B cell (primary cell): ENCODE results near the gene POMT2.

Experiments used
- CTCF ChIP-seq: fragments of 200-600 bp; IDR thresholded peaks from one replicate; pipeline ENCODE4 v1.8.0; 2022; ENCODE audit warnings: antibody characterized with exemption, mild to moderate bottlenecking
- EZH2 ChIP-seq: IDR thresholded peaks from 2 replicates; pipeline ENCODE4 v1.6.1; 2012; ENCODE audit warnings: borderline replicate concordance, low read depth, mild to moderate bottlenecking, moderate library complexity, low read length; ENCODE audit not compliant: insufficient read depth, poor library complexity, severe bottlenecking

DNA sequence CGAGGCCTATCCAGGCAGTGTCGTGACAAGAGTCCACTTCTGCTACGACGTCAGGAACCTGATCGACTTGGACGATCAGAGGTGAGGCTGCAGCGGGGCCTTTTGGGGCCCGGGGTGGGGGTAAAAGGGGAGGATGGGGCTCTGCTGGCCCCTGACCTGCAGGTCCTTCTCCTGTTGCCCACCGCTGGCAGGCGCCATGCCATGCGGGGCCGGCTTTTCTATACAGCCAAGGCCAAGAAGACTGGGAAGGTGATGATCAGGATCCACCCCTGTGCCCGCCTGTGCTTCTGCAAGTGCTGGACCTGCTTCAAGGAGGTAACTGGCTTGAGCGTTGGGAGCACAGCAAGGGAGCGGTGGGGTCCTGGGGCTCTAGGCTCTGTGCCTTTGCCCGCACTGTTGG, 81.3 kb downstream of the POMT2 start:
- TF ChIP-seq CTCF (no peak), EZH2 (no peak)
